GM12878 (cell line): ENCODE results near the gene NCAPH2. TPM values are rescaled to one million over a fixed set of nuclear protein-coding genes. Genes with fewer than 3 reads are reported as not detected.

ENCODE experiments used
- ATAC-seq: fragments of 200-7000 bp; cut with Tn5 transposase; 3 replicates; pipeline ENCODE4 v1.9.1; 2020; ENCODE audit warnings: mild to moderate bottlenecking, moderate library complexity
- BruUV-seq: library from RNA; stranded (reverse); fragments of 400-500 nt; replicated peaks from 2 replicates; lab custom pipeline; 2021; lab: Mats Ljungman, UMichigan
- CTCF ChIA-PET: fragments of 300-600 bp; sonication (Branson Sonifier 250); formaldehyde crosslinking; extraction: SDS; loops from one replicate; lab custom pipeline; 2021; ENCODE audit warnings: inconsistent platforms; lab: Yijun Ruan, JAX
- POLR2A ChIA-PET: fragments of 350-600 bp; formaldehyde crosslinking; extraction: SDS; loops from one replicate; lab custom pipeline; 2021; ENCODE audit warnings: inconsistent platforms; lab: Charles Lee
- RAD21 ChIA-PET: fragments of 300-600 bp; sonication (Branson Sonifier 250); formaldehyde crosslinking; loops from one replicate; lab custom pipeline; 2023; ENCODE audit warnings: antibody characterized with exemption; ENCODE audit not compliant: unreplicated experiment; lab: Charles Lee
- SMC1A ChIA-PET: fragments of 300-600 bp; sonication (Branson Sonifier 250); formaldehyde crosslinking; loops from one replicate; lab custom pipeline; 2023; ENCODE audit not compliant: unreplicated experiment, uncharacterized antibody; lab: Charles Lee
- DNase-seq: peaks from one replicate; pipeline ENCODE4 v3.0.0-alpha.2; 2011; ENCODE audit warnings: low read depth, low spot score
- FAIRE-seq: peaks from 3 replicates; lab custom pipeline; 2011; peaks lifted over from hg19 to GRCh38; lab: Jason Lieb, UNC
- H2AFZ ChIP-seq: 2 replicates; pipeline ENCODE4 v1.6.0; 2011; ENCODE audit warnings: low read depth, low read length, control low read depth; ENCODE audit not compliant: control insufficient read depth
- H3K27ac ChIP-seq: 2 replicates; pipeline ENCODE4 v1.5.1; 2011; ENCODE audit warnings: control low read depth; ENCODE audit not compliant: control insufficient read depth, insufficient read depth
- H3K27me3 ChIP-seq, 2 experiments: replicated peaks in 1 of 2; 2 replicates each; pipeline versions ENCODE4 v1.6.0 to v1.6.1; 2011; ENCODE audit warnings: low read length in 1 of 2; ENCODE audit not compliant: control insufficient read depth in 2 of 2, insufficient read depth in 2 of 2
- H3K36me3 ChIP-seq, 2 experiments: 2 replicates each; pipeline ENCODE4 v1.5.1; 2011; ENCODE audit warnings: low read length in 1 of 2; ENCODE audit not compliant: control insufficient read depth in 2 of 2, insufficient read depth in 2 of 2
- H3K4me1 ChIP-seq: 2 replicates; pipeline ENCODE4 v1.6.1; 2011; ENCODE audit warnings: mild to moderate bottlenecking, low read length, moderate library complexity, mixed read lengths; ENCODE audit not compliant: control insufficient read depth, insufficient read depth
- H3K4me2 ChIP-seq: 2 replicates; pipeline ENCODE4 v1.6.0; 2011; ENCODE audit warnings: control low read depth; ENCODE audit not compliant: control insufficient read depth, insufficient read depth
- H3K4me3 ChIP-seq: fragments of 200-600 bp; sonication (generic); 2 replicates; pipeline ENCODE4 v1.5.1; 2016
- H3K79me2 ChIP-seq: 2 replicates; pipeline ENCODE4 v1.6.0; 2011; ENCODE audit warnings: low read length; ENCODE audit not compliant: control insufficient read depth, insufficient read depth
- H3K9ac ChIP-seq: 2 replicates; pipeline ENCODE4 v1.8.0; 2011; ENCODE audit warnings: low read length, control low read depth, mixed read lengths; ENCODE audit not compliant: control insufficient read depth, insufficient read depth
- H3K9me3 ChIP-seq: replicated peaks from 3 replicates; pipeline ENCODE4 v1.5.1; 2011; ENCODE audit warnings: mild to moderate bottlenecking, low read length; ENCODE audit not compliant: control insufficient read depth, insufficient read depth
- H4K20me1 ChIP-seq: 2 replicates; pipeline ENCODE4 v1.6.0; 2011; ENCODE audit not compliant: control insufficient read depth, insufficient read depth
- SMAD5 ChIP-seq: IDR thresholded peaks from 2 replicates; pipeline ENCODE4 v1.6.1; 2016; ENCODE audit warnings: antibody characterized with exemption, low read depth
- SRF ChIP-seq, 2 experiments: IDR thresholded peaks; 2 replicates each; pipeline ENCODE4 v1.6.1; 2011; ENCODE audit warnings: low read depth in 2 of 2, low read length in 2 of 2, mild to moderate bottlenecking in 1 of 2, moderate library complexity in 1 of 2
- WRNIP1 ChIP-seq: IDR thresholded peaks from 2 replicates; pipeline ENCODE4 v1.6.1; 2011; ENCODE audit warnings: low read depth, low read length, improper control_type of control experiment, borderline replicate concordance
- ZNF24 ChIP-seq: fragments of 450-650 bp; IDR thresholded peaks from 2 replicates; pipeline ENCODE4 v1.6.1; 2017; ENCODE audit warnings: antibody characterized with exemption, mild to moderate bottlenecking
- ZNF384 ChIP-seq: IDR thresholded peaks from 2 replicates; pipeline ENCODE4 v1.6.1; 2012; ENCODE audit warnings: low read depth, mild to moderate bottlenecking, low read length, improper control_type of control experiment, borderline replicate concordance
- WGBS: methylation state at CpG from one replicate; pipeline ENCODE4 v1.1.6; 2016; ENCODE audit warnings: low lambda C conversion rate; ENCODE audit not compliant: insufficient replicate concordance, insufficient coverage; ENCODE audit errors: missing lambda C conversion rate; 5-methylcytosine and 5-hydroxymethylcytosine counted together
- in situ Hi-C: fragments of 300-500 bp; cut with MboI; formaldehyde crosslinking; loops from 9 replicates; pipeline ENCODE4 v1.14.3; 2018; ENCODE audit warnings: mixed read lengths
- intact Hi-C: fragments of 100-400 bp; cut with micrococcal nuclease; formaldehyde crosslinking; loops from one replicate; pipeline ENCODE4 v1.14.2; 2022; ENCODE audit not compliant: unreplicated experiment
- polyA plus RNA-seq, 11 experiments: library from polyadenylated mRNA; depleted of rRNA in 4 of 11; unstranded in 6 of 11; stranded (reverse) in 5 of 11; fragments of >200 nt; fragmentation: Nextera tagmentation in 4 of 11; fragmentation: Illumina TruSeq in 1 of 11; extraction: Ambion mirVana in 4 of 11; extraction: Trizol in 1 of 11; gene quantifications; 1 replicate in 1 of 11; 2 replicates in 10 of 11; pipeline versions ENCODE4 v1.2.1 to v1.2.3, GENCODE V29; 2011 to 2016; ENCODE audit warnings: inconsistent platforms in 2 of 11, missing spikeins in 2 of 11, low read depth in 1 of 11
- total RNA-seq, 4 experiments: library from RNA; depleted of rRNA in 3 of 4; stranded (reverse); fragments of >200 nt in 3 of 4; fragmentation: Illumina TruSeq in 1 of 4; extraction: Trizol in 1 of 4; gene quantifications; 2 replicates each; pipeline versions ENCODE4 v1.2.1 to v1.2.3, GENCODE V29; 2013 to 2021

Gene NCAPH2
- total and polyA plus RNA-seq, 10 of the 15 experiments (the other 5 are each of a cell fraction or from before 2014, with no cell fraction given) = 5.0 to 110 (median 59.9) TPM

DNA sequence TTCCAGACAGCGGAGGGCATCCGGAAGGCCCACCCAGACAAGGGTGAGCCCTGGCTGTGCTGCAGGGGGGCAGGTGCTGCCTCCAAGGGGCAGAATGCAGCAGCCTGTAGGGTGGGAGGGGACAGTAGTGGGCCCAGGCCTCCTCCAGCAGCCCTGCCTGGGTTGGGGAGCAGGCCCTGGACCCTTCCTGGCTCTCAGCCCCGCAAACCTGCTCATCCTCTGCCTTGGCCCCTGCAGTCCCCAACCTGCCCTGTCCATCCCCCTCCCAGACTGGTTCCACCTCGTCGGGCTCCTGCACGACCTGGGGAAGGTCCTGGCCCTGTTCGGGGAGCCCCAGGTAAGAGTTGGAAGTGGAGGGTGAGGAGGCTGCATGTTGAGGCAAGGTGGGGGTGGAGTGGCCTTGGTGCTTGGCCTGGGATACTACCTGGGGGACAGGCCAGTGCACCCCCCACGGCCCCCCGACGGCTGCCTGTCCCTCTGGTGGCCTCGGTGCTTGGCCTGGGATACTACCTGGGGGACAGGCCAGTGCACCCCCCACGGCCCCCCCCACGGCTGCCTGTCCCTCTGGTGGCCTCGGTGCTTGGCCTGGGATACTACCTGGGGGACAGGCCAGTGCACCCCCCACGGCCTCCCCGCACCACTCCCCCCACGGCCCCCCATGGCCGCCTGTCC is 19.9 kb upstream of the NCAPH2 start:
- FAIRE-seq (no peak), DNase-seq (no peak), ATAC-seq (no peak)
- H3K79me2 ChIP-seq = no peaks in the 10 kb centered on the region
- no TSS peak for BruUV-seq
- no peak overlapping the region for H3K4me2 ChIP-seq
- intact Hi-C loops = no loop called here
- H3K4me3 ChIP-seq = no peak overlapping the region
- no peaks in the 10 kb centered on the region for H3K9me3 ChIP-seq
- no peaks in the 10 kb centered on the region for H3K36me3 ChIP-seq
- CTCF ChIA-PET = no interaction called here
- SMC1A ChIA-PET = no interaction called here
- H3K27me3 ChIP-seq = no peaks in the 10 kb centered on the region
- TF ChIP-seq WRNIP1 = no peak
- TF ChIP-seq ZNF24 = no peak
- no peak for TF ChIP-seq SRF (IDR thresholded peaks at IDR 0.05; ENCODE audit: low read depth in 2 of 2, low read length in 2 of 2)
- POLR2A ChIA-PET = no interaction called here
- 48% methylated on average over 11 of the region's 18 CpGs for WGBS
- in situ Hi-C loops = no loop called here
- H3K9ac ChIP-seq = no peak overlapping the region
- no peak overlapping the region for H2AFZ ChIP-seq
- RAD21 ChIA-PET = no interaction called here
- H4K20me1 ChIP-seq = no peaks in the 10 kb centered on the region
- no peak overlapping the region for H3K27ac ChIP-seq
- H3K4me1 ChIP-seq = peaks cover 5% of the 10 kb centered on the region

DNA sequence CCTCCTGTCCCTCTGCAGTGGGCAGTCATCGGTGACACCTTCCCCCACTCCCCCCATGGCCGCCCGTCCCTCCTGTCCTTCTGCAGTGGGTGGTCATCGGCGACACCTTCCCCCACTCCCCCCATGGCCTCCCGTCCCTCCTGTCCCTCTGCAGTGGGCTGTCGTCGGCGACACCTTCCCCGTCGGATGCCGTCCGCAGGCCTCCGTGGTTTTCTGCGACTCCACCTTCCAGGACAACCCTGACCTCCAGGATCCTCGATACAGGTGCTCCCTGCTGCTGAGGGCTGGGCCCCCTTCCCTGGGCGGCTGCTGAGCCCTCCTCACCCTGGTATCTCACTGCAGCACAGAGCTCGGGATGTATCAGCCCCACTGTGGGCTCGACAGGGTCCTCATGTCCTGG is 19.1 kb upstream of the NCAPH2 start:
- no peak for ATAC-seq

More for the DNA sequence above, 19.1 kb upstream of the NCAPH2 start:
- POLR2A ChIA-PET = no interaction called here
- Histone ChIP-seq H3K9me3 (no peaks in the 10 kb centered on the region), H3K36me3 (no peaks in the 10 kb centered on the region), H2AFZ (no peak overlapping the region), H3K27ac (no peak overlapping the region), H3K27me3 (no peaks in the 10 kb centered on the region), H3K4me1 (peaks cover 5% of the 10 kb centered on the region), H3K4me2 (no peak overlapping the region), H3K4me3 (no peak overlapping the region), H4K20me1 (no peaks in the 10 kb centered on the region), H3K9ac (no peak overlapping the region), H3K79me2 (no peaks in the 10 kb centered on the region)
- CTCF ChIA-PET = no interaction called here
- no peak for DNase-seq
- no peak for TF ChIP-seq SMAD5
- no peak for TF ChIP-seq ZNF384
- 79% methylated on average over 16 of the region's 19 CpGs for WGBS
- RAD21 ChIA-PET = no interaction called here
- no peak for FAIRE-seq
- in situ Hi-C loops = no loop called here
- SMC1A ChIA-PET = no interaction called here
- intact Hi-C loops = no loop called here
- no TSS peak for BruUV-seq
